ENCODE results near the gene KCTD18. TPM values are rescaled to one million over a fixed set of nuclear protein-coding genes. Genes with fewer than 3 reads are reported as not detected.

KCTD18 gene
- polyA plus RNA-seq, 1 of the 3 experiments (the other 2 are of a cell fraction): 8.0 TPM

- POLR2A ChIA-PET: no interaction called here
- DNase-seq: no peak
- Histone ChIP-seq H3K4me2 (no peak overlapping the region), H3K27ac (ENCODE audit: low read depth in 2 of 2, low read length in 1 of 2) (no peak overlapping the region), H3K9me3 (no peaks in the 10 kb centered on the region), H3K9me2 (no peaks in the 10 kb centered on the region), H3F3A (replicated peaks; ENCODE audit: insufficient read depth) (peaks cover 5% of the 10 kb centered on the region), H3K36me3 (replicated peaks in 1 of 2; ENCODE audit: control insufficient read depth in 1 of 2, insufficient read depth in 2 of 2, low read length in 1 of 2) (peaks cover 27 to 71% of the 10 kb centered on the region in 2 experiments), H4K20me1 (ENCODE audit: insufficient read depth) (no peaks in the 10 kb centered on the region), H3K4me1 (ENCODE audit: control insufficient read depth in 1 of 2, insufficient read depth in 2 of 2, low read depth in 1 of 2, low read length in 1 of 2) (peaks cover 3 to 10% of the 10 kb centered on the region in 2 experiments), H3K9ac (no peak overlapping the region), H2AFZ (ENCODE audit: low read depth) (no peak overlapping the region), H3K79me2 (ENCODE audit: insufficient read depth) (no peaks in the 10 kb centered on the region; the same call in 1 of the 2 replicates), H3K27me3 (ENCODE audit: insufficient read depth) (no peaks in the 10 kb centered on the region), H3K4me3 (ENCODE audit: low read depth in 2 of 2, low read length in 1 of 2) (no peak overlapping the region)
- TF ChIP-seq NRF1 (IDR thresholded peaks at IDR 0.05; ENCODE audit: low read depth, low read length) (no peak), EP300 (IDR thresholded peaks at IDR 0.05; ENCODE audit: borderline replicate concordance in 1 of 2, low read depth in 1 of 2, low read length in 1 of 2) (no peak), NFIC (IDR thresholded peaks at IDR 0.05; ENCODE audit: borderline replicate concordance) (no peak), ELF1 (IDR thresholded peaks at IDR 0.05) (no peak), CHD2 (IDR thresholded peaks at IDR 0.05; ENCODE audit: low read length, partially characterized antibody) (no peak), MXI1 (IDR thresholded peaks at IDR 0.05; ENCODE audit: low read depth, low read length) (no peak), RAD21 (IDR thresholded peaks at IDR 0.05; ENCODE audit: low read length) (no peak)
- TF ChIP-seq, protein P1, sequence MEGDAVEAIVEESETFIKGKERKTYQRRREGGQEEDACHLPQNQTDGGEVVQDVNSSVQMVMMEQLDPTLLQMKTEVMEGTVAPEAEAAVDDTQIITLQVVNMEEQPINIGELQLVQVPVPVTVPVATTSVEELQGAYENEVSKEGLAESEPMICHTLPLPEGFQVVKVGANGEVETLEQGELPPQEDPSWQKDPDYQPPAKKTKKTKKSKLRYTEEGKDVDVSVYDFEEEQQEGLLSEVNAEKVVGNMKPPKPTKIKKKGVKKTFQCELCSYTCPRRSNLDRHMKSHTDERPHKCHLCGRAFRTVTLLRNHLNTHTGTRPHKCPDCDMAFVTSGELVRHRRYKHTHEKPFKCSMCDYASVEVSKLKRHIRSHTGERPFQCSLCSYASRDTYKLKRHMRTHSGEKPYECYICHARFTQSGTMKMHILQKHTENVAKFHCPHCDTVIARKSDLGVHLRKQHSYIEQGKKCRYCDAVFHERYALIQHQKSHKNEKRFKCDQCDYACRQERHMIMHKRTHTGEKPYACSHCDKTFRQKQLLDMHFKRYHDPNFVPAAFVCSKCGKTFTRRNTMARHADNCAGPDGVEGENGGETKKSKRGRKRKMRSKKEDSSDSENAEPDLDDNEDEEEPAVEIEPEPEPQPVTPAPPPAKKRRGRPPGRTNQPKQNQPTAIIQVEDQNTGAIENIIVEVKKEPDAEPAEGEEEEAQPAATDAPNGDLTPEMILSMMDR (IDR thresholded peaks at IDR 0.05): no peak
- 75% methylated on average over 1 of the region's 1 CpG for WGBS (ENCODE audit: low lambda C conversion rate)
- CTCF ChIA-PET: interaction anchor here (0.8 to 1.2 kb wide), 2 partner anchors 27 to 460 kb away, joined by 3 read pairs; no protein-coding TSS in a partner anchor
Measured at GRCh38 chr2:200445284-200445683, 64.6 kb downstream of the KCTD18 start.

- Histone ChIP-seq H3K9ac (no peak overlapping the region), H3K36me3 (replicated peaks in 1 of 2; ENCODE audit: control insufficient read depth in 1 of 2, insufficient read depth in 2 of 2, low read length in 1 of 2) (peaks cover 25 to 73% of the 10 kb centered on the region in 2 experiments), H3K79me2 (ENCODE audit: insufficient read depth) (no peaks in the 10 kb centered on the region; the same call in 1 of the 2 replicates), H3K27ac (ENCODE audit: low read depth in 2 of 2, low read length in 1 of 2) (no peak overlapping the region), H3K27me3 (ENCODE audit: insufficient read depth) (no peaks in the 10 kb centered on the region), H3K4me3 (ENCODE audit: low read depth in 2 of 2, low read length in 1 of 2) (no peak overlapping the region), H3F3A (replicated peaks; ENCODE audit: insufficient read depth) (peaks cover 5% of the 10 kb centered on the region), H3K4me1 (ENCODE audit: control insufficient read depth in 1 of 2, insufficient read depth in 2 of 2, low read depth in 1 of 2, low read length in 1 of 2) (peaks cover 8 to 10% of the 10 kb centered on the region in 2 experiments), H3K9me3 (no peaks in the 10 kb centered on the region), H3K9me2 (no peaks in the 10 kb centered on the region), H3K4me2 (no peak overlapping the region), H4K20me1 (ENCODE audit: insufficient read depth) (no peaks in the 10 kb centered on the region), H2AFZ (ENCODE audit: low read depth) (no peak overlapping the region)
- CTCF ChIA-PET: interaction anchor here (1.2 to 1.3 kb wide), 2 partner anchors 459 kb away, joined by 3 read pairs; no protein-coding TSS in a partner anchor
- POLR2A ChIA-PET: no interaction called here
- TF ChIP-seq TAF1 (IDR thresholded peaks at IDR 0.05; ENCODE audit: borderline replicate concordance, low read depth, low read length) (no peak), NFIC (IDR thresholded peaks at IDR 0.05; ENCODE audit: borderline replicate concordance) (no peak), GABPA (IDR thresholded peaks at IDR 0.05; ENCODE audit: low read depth) (no peak), TCF12 (IDR thresholded peaks at IDR 0.05) (no peak), NRF1 (IDR thresholded peaks at IDR 0.05; ENCODE audit: low read depth, low read length) (no peak), POLR2AphosphoS5 (IDR thresholded peaks at IDR 0.05; ENCODE audit: low read depth, low read length) (no peak), RFX5 (IDR thresholded peaks at IDR 0.05; ENCODE audit: low read length) (no peak), FOSL2 (IDR thresholded peaks at IDR 0.05; ENCODE audit: borderline replicate concordance, low read depth) (no peak), ELF1 (IDR thresholded peaks at IDR 0.05) (no peak), RAD21 (IDR thresholded peaks at IDR 0.05; ENCODE audit: low read length) (no peak)
- TF ChIP-seq, protein P2, sequence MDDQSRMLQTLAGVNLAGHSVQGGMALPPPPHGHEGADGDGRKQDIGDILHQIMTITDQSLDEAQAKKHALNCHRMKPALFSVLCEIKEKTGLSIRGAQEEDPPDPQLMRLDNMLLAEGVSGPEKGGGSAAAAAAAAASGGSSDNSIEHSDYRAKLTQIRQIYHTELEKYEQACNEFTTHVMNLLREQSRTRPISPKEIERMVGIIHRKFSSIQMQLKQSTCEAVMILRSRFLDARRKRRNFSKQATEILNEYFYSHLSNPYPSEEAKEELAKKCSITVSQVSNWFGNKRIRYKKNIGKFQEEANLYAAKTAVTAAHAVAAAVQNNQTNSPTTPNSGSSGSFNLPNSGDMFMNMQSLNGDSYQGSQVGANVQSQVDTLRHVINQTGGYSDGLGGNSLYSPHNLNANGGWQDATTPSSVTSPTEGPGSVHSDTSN (IDR thresholded peaks at IDR 0.05): no peak
- TF ChIP-seq, protein P3, sequence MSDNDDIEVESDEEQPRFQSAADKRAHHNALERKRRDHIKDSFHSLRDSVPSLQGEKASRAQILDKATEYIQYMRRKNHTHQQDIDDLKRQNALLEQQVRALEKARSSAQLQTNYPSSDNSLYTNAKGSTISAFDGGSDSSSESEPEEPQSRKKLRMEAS (IDR thresholded peaks at IDR 0.05; ENCODE audit: low read depth): no peak
- TF ChIP-seq, protein P4, sequence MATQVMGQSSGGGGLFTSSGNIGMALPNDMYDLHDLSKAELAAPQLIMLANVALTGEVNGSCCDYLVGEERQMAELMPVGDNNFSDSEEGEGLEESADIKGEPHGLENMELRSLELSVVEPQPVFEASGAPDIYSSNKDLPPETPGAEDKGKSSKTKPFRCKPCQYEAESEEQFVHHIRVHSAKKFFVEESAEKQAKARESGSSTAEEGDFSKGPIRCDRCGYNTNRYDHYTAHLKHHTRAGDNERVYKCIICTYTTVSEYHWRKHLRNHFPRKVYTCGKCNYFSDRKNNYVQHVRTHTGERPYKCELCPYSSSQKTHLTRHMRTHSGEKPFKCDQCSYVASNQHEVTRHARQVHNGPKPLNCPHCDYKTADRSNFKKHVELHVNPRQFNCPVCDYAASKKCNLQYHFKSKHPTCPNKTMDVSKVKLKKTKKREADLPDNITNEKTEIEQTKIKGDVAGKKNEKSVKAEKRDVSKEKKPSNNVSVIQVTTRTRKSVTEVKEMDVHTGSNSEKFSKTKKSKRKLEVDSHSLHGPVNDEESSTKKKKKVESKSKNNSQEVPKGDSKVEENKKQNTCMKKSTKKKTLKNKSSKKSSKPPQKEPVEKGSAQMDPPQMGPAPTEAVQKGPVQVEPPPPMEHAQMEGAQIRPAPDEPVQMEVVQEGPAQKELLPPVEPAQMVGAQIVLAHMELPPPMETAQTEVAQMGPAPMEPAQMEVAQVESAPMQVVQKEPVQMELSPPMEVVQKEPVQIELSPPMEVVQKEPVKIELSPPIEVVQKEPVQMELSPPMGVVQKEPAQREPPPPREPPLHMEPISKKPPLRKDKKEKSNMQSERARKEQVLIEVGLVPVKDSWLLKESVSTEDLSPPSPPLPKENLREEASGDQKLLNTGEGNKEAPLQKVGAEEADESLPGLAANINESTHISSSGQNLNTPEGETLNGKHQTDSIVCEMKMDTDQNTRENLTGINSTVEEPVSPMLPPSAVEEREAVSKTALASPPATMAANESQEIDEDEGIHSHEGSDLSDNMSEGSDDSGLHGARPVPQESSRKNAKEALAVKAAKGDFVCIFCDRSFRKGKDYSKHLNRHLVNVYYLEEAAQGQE (IDR thresholded peaks at IDR 0.05; ENCODE audit: low read depth, low read length): no peak
- DNase-seq: no peak
- 98% methylated on average over 3 of the region's 3 CpGs for WGBS (ENCODE audit: low lambda C conversion rate)
Measured at GRCh38 chr2:200444530-200444929, 65.3 kb downstream of the KCTD18 start.

All from SK-N-SH (cell line).